Spleen (tissue), 11 donors: ENCODE data around the gene TCEA2. TPM values are rescaled to one million over a fixed set of nuclear protein-coding genes. Genes with fewer than 3 reads are reported as not detected.
"Not testable (repeated sequence)": the region's sequence is repeated elsewhere in the genome, so short reads cannot be mapped to it uniquely, and the experiment has no call there.

Experiments used
- DNase-seq: peaks from one replicate; pipeline ENCODE4 v3.0.0-alpha.2; 2020
- H3K27ac ChIP-seq, 8 donors: fragments of 200-600 bp; sonication (generic) in 7 of 8; 1 replicate in 4 of 8; 2 replicates in 4 of 8; pipeline versions ENCODE4 v1.5.0 to v1.8.0; 2016 to 2021; ENCODE audit warnings: inconsistent platforms in 4 of 8, mild to moderate bottlenecking in 4 of 8, moderate library complexity in 1 of 8
- H3K27me3 ChIP-seq, 7 donors: fragments of 200-600 bp; sonication (generic) in 6 of 7; replicated peaks in 1 of 7; 1 replicate in 4 of 7; 2 replicates in 3 of 7; pipeline versions ENCODE4 v1.5.0 to v1.8.0; 2016 to 2021; ENCODE audit warnings: inconsistent platforms in 3 of 7, mild to moderate bottlenecking in 1 of 7
- H3K36me3 ChIP-seq, 6 donors: fragments of 200-600 bp; sonication (generic) in 5 of 6; 1 replicate in 4 of 6; 2 replicates in 2 of 6; pipeline versions ENCODE4 v1.5.0 to v1.8.0; 2016 to 2021; ENCODE audit warnings: inconsistent platforms in 2 of 6
- H3K4me1 ChIP-seq, 6 donors: fragments of 200-600 bp; sonication (generic) in 5 of 6; 1 replicate in 3 of 6; 2 replicates in 3 of 6; pipeline versions ENCODE4 v1.5.0 to v1.8.0; 2016 to 2021; ENCODE audit warnings: inconsistent platforms in 3 of 6
- H3K4me3 ChIP-seq, 8 donors: fragments of 200-600 bp; sonication (generic) in 7 of 8; 1 replicate in 4 of 8; 2 replicates in 4 of 8; pipeline versions ENCODE4 v1.5.0 to v1.8.0; 2016 to 2021; ENCODE audit warnings: inconsistent platforms in 4 of 8, mild to moderate bottlenecking in 4 of 8, moderate library complexity in 2 of 8
- H3K9me3 ChIP-seq, 8 donors: fragments of 200-600 bp; sonication (generic) in 7 of 8; 1 replicate in 4 of 8; 2 replicates in 4 of 8; pipeline versions ENCODE4 v1.5.0 to v1.8.0; 2016 to 2021; ENCODE audit warnings: inconsistent platforms in 4 of 8
- CTCF ChIP-seq, 11 experiments: fragments of 200-600 bp in 7 of 11; fragments of 450-650 bp in 4 of 11; sonication (generic) in 4 of 11; IDR thresholded peaks in 8 of 11; conservative IDR thresholded peaks in 3 of 11; 1 replicate in 7 of 11; 2 replicates in 4 of 11; pipeline versions ENCODE4 v1.4.0 to v1.8.0; 2016 to 2021; ENCODE audit warnings: antibody characterized with exemption in 11 of 11, inconsistent platforms in 4 of 11, mild to moderate bottlenecking in 1 of 11
- POLR2A ChIP-seq, 3 donors: fragments of 450-650 bp; IDR thresholded peaks; one replicate each; pipeline ENCODE4 v1.5.1; 2017; ENCODE audit warnings: antibody characterized with exemption in 3 of 3, mild to moderate bottlenecking in 1 of 3
- POLR2AphosphoS5 ChIP-seq, 3 donors: sonication (generic); formaldehyde crosslinking; IDR thresholded peaks; one replicate each; pipeline ENCODE4 v1.5.1; 2017; ENCODE audit warnings: antibody characterized with exemption in 3 of 3
- WGBS, 5 donors: extraction: QIAGEN DNeasy Blood & Tissue Kit in 3 of 5; methylation state at CpG; one replicate each; pipeline versions ENCODE4 v1.1.5 to v1.1.7; 2013 to 2018; 5-methylcytosine and 5-hydroxymethylcytosine counted together
- intact Hi-C: fragments of 100-400 bp; cut with DNase I; formaldehyde crosslinking; loops from one replicate; pipeline ENCODE4 v1.15.0; 2023; ENCODE audit warnings: low total_unique reads
- polyA plus RNA-seq, 3 donors: library from polyadenylated mRNA; stranded (reverse); fragments of 200-250 nt; gene quantifications; one replicate each; pipeline ENCODE4 v1.2.1, GENCODE V29; 2013
- total RNA-seq, 7 donors: library from RNA; depleted of rRNA in 3 of 7; stranded (reverse); fragments of >200 nt in 3 of 7; fragmentation: NEBNext Ultra II Directional in 4 of 7; extraction: Animal tissue kit (Norgen Biotek cat#: 25700) in 4 of 7; gene quantifications; one replicate each; pipeline versions ENCODE4 v1.1.0 to v1.2.1, GENCODE V29; 2016 to 2021
- donor health status: healthy with polysubstance abuse.
- donor health status: DM: no; HTN: no; CAD: no; lungs with moderate emphysema.
- donor health status: DM: no; HTN: no; CAD: no.
- donor health status: Bipolar disorder and iron deficiency.
- donor health status: healthy.
- donor health status: DM: no; HTN: no; CAD: no.
- donor health status: DM: yes; HTN: yes; CAD: no.

TCEA2 gene
- total and polyA plus RNA-seq, 10 donors = 18.6 to 60.8 (median 43.2) TPM

DNA sequence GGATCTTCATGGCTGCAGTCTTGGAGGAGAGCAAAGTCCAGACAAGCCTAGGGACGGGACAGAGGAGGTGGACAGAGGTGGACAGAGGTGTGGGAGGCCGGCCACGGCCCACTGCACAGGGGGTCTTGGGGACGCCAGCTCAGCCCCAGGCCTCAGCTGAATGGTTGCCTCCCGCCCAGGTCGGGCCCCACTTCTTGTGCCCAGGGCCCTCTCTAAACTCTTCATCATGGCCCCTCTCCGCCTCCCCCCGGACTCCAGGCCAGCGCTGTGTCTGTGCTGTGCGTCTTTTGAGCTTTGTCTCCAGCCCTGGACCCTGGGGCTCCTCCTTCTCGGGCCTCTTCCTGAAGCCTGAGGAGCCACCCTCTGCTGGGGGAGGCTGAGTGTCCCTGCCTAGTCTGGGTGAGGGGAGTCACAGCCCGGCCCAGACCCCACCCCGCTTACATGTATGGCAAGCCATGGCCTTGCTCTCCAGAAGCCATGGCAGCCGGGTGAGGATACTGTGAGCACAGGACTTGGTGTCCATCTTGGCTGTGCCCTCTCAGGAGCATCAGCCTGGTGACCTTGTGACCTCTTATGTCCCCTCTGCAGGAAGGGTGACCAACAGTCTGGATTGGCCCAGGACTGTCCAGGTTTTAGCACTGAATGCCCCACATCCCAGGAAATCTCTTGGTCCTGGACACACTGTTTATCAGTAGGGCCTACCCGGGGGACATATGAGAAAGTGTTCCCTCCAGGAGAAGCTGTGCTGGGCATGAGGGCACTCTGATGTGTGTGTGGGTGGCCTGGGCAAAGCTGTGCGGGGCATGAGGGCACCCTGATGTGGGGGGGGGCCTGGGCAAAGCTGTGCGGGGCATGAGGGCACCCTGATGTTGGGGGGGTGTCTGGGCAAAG lies 53.8 kb downstream of the TCEA2 start:
- Histone ChIP-seq H3K9me3 (no peaks in the 10 kb centered on the region), H3K4me3 (no peak overlapping the region), H3K4me1 (peaks cover 0 to 15% (median 11%) of the 10 kb centered on the region in 6 donors), H3K36me3 (no peaks in the 10 kb centered on the region), H3K27ac (no peak overlapping the region), H3K27me3 (peaks cover 0 to 13% (median 6%) of the 10 kb centered on the region in 7 donors)
- TF ChIP-seq CTCF (IDR thresholded peaks at IDR 0.05 in 8 of 11, conservative IDR thresholded peaks at IDR 0.05 in 3 of 11) (no peak), POLR2AphosphoS5 (IDR thresholded peaks at IDR 0.05) (no peak), POLR2A (IDR thresholded peaks at IDR 0.05) (no peak)
- intact Hi-C loops = no loop called here
- DNase-seq = no peak
- 83 to 91% (median 85%) methylated on average over 14 to 17 of the region's 17 CpGs for WGBS, 5 donors

GRCh38 chr20:64117432-64117777 lies 54.4 kb downstream of the TCEA2 start:
- H3K27ac ChIP-seq, DNase-seq, H3K36me3 ChIP-seq, H3K9me3 ChIP-seq, intact Hi-C loops, H3K4me3 ChIP-seq: not testable (repeated sequence)
- H3K4me1 ChIP-seq = peaks cover 0 to 15% (median 11%) of the 10 kb centered on the region in 6 donors
- peaks cover 0 to 16% (median 6%) of the 10 kb centered on the region in 7 donors for H3K27me3 ChIP-seq
- 56 to 96% (median 85%) methylated on average over 2 to 6 of the region's 6 CpGs for WGBS, 5 donors

GRCh38 chr20:64119301-64119680 lies 56.3 kb downstream of the TCEA2 start:
- Histone ChIP-seq H3K9me3 (no peaks in the 10 kb centered on the region), H3K27me3 (peaks cover 0 to 18% (median 6%) of the 10 kb centered on the region in 7 donors), H3K36me3 (no peaks in the 10 kb centered on the region), H3K4me1 (peaks cover 0 to 15% (median 11%) of the 10 kb centered on the region in 6 donors), H3K4me3 (no peak overlapping the region), H3K27ac (no peak overlapping the region)
- TF ChIP-seq POLR2AphosphoS5 (IDR thresholded peaks at IDR 0.05) (no peak), POLR2A (IDR thresholded peaks at IDR 0.05) (no peak), CTCF (IDR thresholded peaks at IDR 0.05 in 8 of 11, conservative IDR thresholded peaks at IDR 0.05 in 3 of 11) (no peak)
- intact Hi-C loops = no loop called here
- WGBS, 5 donors = 84 to 94% (median 88%) methylated on average over 7 to 8 of the region's 8 CpGs
- no peak for DNase-seq

- intact Hi-C loops = loop anchor here (5.0 kb wide), 1 partner anchor 38 kb away; the partner anchor contains the start of genes LKAAEAR1 and OPRL1
- 44 to 68% (median 60%) methylated on average over 9 to 14 of the region's 14 CpGs for WGBS, 5 donors
Measured at GRCh38 chr20:64119681-64120341, 56.8 kb downstream of the TCEA2 start.

More at GRCh38 chr20:64119681-64120341, 56.8 kb downstream of the TCEA2 start:
- Histone ChIP-seq H3K27me3 (peaks cover 0 to 23% (median 6%) of the 10 kb centered on the region in 7 donors), H3K9me3 (no peaks in the 10 kb centered on the region), H3K4me1 (peaks cover 0 to 15% (median 11%) of the 10 kb centered on the region in 6 donors), H3K36me3 (no peaks in the 10 kb centered on the region), H3K27ac (peak overlapping the region in 2 of 8 donors; percentile 40 to 55), H3K4me3 (peak overlapping the region in 2 of 8 donors; percentile 17 to 58)
- DNase-seq = peak; percentile 77
- no peak for TF ChIP-seq POLR2A (IDR thresholded peaks at IDR 0.05)
- TF ChIP-seq POLR2AphosphoS5 (IDR thresholded peaks at IDR 0.05) = no peak
- TF ChIP-seq CTCF (IDR thresholded peaks at IDR 0.05 in 8 of 11, conservative IDR thresholded peaks at IDR 0.05 in 3 of 11) = no peak
